Fibroblast of pulmonary artery (primary cell): ENCODE measurements around the gene SPOP.

Experiments
- DNase-seq: peaks from one replicate; pipeline ENCODE4 v3.0.0-alpha.2; 2010; ENCODE audit warnings: low read depth
- H3K4me3 ChIP-seq: replicated peaks from 2 replicates; pipeline ENCODE4 v1.5.1; 2011; ENCODE audit warnings: low read depth, mild to moderate bottlenecking, control low read depth, low read length, moderate library complexity
- CTCF ChIP-seq: IDR thresholded peaks from 2 replicates; pipeline ENCODE4 v1.5.1; 2011; ENCODE audit warnings: mild to moderate bottlenecking, control low read depth, low read length, inconsistent platforms; ENCODE audit errors: missing control alignments

Gene SPOP

GRCh38 chr17:49716668-49717364 is 38.9 kb upstream of the SPOP start:
- H3K4me3 ChIP-seq: no peak overlapping the region
- no peak for TF ChIP-seq CTCF
- DNase-seq: no peak

DNA sequence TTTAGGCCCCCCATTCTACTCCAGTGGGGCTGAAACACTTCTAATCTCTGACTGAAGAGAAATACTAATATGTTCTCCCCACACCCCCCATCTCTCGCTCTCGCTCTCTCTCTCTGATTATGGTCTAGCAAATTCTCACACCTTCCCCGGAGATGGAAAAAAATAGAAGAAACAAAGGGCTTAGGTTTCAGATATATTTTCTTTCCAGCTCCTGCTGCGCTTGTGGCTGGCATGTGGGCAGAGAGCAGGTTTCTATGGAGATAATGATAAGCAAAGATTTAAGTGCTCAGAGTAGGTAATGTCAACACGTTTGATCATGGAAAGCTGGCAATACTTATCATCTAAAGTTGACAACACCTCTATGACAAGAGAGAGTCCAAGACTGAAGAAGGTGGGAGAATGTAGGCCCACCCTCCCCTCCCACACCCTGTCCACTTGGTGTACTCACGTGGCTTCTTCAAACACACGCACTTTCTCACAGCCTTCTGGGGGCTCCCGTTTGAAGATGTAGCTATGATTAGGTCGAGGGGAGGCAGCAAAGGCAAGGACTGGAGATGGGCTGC is 37.9 kb upstream of the SPOP start:
- no peak overlapping the region for H3K4me3 ChIP-seq
- DNase-seq: no peak
- no peak for TF ChIP-seq CTCF

- DNase-seq: no peak
- TF ChIP-seq CTCF: no peak
- no peak overlapping the region for H3K4me3 ChIP-seq
These were observed 37.3 kb upstream of the SPOP start for GRCh38 chr17:49715216-49715615.

- DNase-seq: no peak
- TF ChIP-seq CTCF: no peak
- peak overlapping the region; percentile 99 for H3K4me3 ChIP-seq
These were observed 30.8 kb upstream of the SPOP start for GRCh38 chr17:49708515-49709183.

DNA sequence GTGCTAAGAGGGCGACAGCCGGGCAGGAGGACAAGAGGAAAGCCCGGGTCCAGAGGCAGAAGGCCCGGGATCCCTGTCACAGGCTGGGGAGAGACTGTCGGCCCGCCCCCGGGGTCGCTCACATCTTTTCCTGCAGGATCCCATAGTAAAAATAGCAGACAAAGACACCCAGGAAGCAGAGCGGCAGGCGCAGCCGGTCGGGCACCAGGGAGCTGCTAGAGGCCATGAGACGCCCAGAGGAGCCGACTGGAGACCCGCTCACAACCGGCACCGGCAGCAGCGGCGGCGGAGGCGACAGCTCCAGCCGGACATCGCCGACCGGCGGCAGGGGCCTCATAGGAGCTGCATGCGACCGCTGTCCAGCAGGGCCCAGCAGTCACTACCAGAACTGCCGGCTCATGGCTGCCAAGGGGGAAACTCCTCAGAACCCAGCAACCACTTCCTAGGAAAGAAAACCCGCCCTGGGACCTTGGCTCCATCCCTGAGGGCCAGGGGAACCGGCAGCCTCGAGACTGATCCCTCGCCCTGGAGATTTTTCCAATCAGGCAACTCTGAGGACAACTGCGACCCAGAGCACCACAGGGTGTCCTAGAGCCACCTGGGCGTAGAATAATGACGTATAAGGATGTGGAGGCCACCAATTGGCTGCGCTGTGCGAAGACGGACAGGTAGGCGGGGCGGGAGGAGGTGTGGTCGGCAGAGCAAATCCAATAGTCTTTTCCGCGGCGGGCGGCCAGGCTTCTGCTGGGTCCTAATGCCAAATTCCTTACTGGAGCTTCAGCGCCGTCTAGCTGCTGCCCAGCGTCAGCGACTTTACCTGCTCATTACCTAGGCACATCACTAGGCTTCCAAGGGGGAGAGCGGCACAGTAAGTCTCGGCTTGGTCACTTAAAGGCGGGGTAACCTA is 30.0 kb upstream of the SPOP start, which contains the start of gene SLC35B1:
Gene SLC35B1, minus strand, starts transcription at position 357 of the 907 bp plus-strand sequence. Its CDS starts 131 bp downstream, at position 226.
- H3K4me3 ChIP-seq: peak within 1 kb of the TSS; percentile 99
- DNase-seq: peak; percentile 99

More for the DNA sequence above, 30.0 kb upstream of the SPOP start, which contains the start of gene SLC35B1:
- TF ChIP-seq CTCF: peak; percentile 93
